ENCODE data around the gene LMX1A.

DNA sequence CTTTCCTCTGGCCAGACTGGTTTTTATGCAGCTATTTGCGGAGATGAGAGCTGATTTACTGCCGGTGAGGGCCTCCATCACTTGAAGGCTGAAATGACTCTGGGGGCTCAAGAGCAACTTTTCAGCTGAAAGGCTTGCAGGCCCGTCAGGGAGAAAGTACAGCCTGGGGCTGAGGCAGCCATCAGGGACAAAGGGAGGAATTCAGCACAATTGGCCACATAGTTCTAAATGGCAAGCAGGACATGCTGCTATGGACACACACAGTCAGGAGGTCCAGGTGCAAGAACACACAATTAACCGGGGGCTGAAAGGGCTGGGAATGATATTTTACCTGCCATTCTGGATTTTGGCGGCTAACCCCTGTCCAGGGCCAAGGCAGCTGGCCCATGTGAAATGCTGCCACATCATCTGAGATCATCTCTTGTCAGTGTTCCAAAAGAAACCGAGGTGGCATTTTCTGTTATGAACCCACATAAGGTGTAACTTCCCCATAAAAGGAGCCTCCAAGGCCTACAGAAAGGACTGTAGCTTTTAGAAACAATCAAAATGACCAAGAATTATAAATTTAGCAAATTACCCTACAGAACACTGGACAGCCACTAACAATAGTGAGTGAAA is 58.2 kb downstream of the LMX1A start:
- TF ChIP-seq, protein P1, sequence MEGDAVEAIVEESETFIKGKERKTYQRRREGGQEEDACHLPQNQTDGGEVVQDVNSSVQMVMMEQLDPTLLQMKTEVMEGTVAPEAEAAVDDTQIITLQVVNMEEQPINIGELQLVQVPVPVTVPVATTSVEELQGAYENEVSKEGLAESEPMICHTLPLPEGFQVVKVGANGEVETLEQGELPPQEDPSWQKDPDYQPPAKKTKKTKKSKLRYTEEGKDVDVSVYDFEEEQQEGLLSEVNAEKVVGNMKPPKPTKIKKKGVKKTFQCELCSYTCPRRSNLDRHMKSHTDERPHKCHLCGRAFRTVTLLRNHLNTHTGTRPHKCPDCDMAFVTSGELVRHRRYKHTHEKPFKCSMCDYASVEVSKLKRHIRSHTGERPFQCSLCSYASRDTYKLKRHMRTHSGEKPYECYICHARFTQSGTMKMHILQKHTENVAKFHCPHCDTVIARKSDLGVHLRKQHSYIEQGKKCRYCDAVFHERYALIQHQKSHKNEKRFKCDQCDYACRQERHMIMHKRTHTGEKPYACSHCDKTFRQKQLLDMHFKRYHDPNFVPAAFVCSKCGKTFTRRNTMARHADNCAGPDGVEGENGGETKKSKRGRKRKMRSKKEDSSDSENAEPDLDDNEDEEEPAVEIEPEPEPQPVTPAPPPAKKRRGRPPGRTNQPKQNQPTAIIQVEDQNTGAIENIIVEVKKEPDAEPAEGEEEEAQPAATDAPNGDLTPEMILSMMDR (conservative IDR thresholded peaks at IDR 0.05; ENCODE audit: low read length): no peak
- TF ChIP-seq EZH2phosphoT487 (IDR thresholded peaks at IDR 0.05; ENCODE audit: borderline replicate concordance): no peak
